Prostate gland (tissue), 2 donors: Measurements from ENCODE around the gene BRD7. TPM values are rescaled to one million over a fixed set of nuclear protein-coding genes. Genes with fewer than 3 reads are reported as not detected.

Experiments
- DNase-seq: peaks from one replicate; pipeline ENCODE4 v3.0.0-alpha.2; 2019; ENCODE audit warnings: low spot score
- H3K27ac ChIP-seq, 2 donors: fragments of 200-600 bp; sonication (generic); 2 replicates each; pipeline ENCODE4 v1.5.1; 2017 to 2019
- H3K27me3 ChIP-seq: fragments of 200-600 bp; sonication (generic); replicated peaks from 2 replicates; pipeline ENCODE4 v1.5.1; 2019; ENCODE audit not compliant: insufficient read depth
- H3K36me3 ChIP-seq, 2 donors: fragments of 200-600 bp; sonication (generic); 1 replicate in 1 of 2; 2 replicates in 1 of 2; pipeline versions ENCODE4 v1.5.1 to v1.8.1; 2017 to 2019
- H3K4me1 ChIP-seq: fragments of 200-600 bp; sonication (generic); replicated peaks from 2 replicates; pipeline ENCODE4 v1.5.1; 2019
- H3K4me3 ChIP-seq, 2 donors: fragments of 200-600 bp; sonication (generic); 2 replicates each; pipeline ENCODE4 v1.5.1; 2017 to 2019
- H3K9me3 ChIP-seq: fragments of 200-600 bp; sonication (generic); 2 replicates; pipeline ENCODE4 v1.5.1; 2017
- POLR2A ChIP-seq: fragments of 450-650 bp; IDR thresholded peaks from one replicate; pipeline ENCODE4 v1.6.1; 2016; ENCODE audit warnings: antibody characterized with exemption, mild to moderate bottlenecking
- POLR2AphosphoS5 ChIP-seq: sonication (generic); formaldehyde crosslinking; IDR thresholded peaks from one replicate; pipeline ENCODE4 v1.6.1; 2017; ENCODE audit warnings: antibody characterized with exemption
- WGBS: methylation state at CpG from one replicate; pipeline ENCODE4 v1.1.5; 2018; 5-methylcytosine and 5-hydroxymethylcytosine counted together
- intact Hi-C: fragments of 100-400 bp; cut with DNase I; formaldehyde crosslinking; loops from one replicate; pipeline ENCODE4 v1.14.2; 2022
- total RNA-seq, 2 donors: library from RNA; depleted of rRNA; stranded (reverse); fragments of >200 nt; gene quantifications; one replicate each; pipeline ENCODE4 v1.1.0, GENCODE V29; 2016
- TF ChIP-seq, protein P1 (sequence below), 4 experiments: fragments of 200-600 bp in 2 of 4; fragments of 450-650 bp in 2 of 4; sonication (generic) in 2 of 4; IDR thresholded peaks; 1 replicate in 3 of 4; 2 replicates in 1 of 4; pipeline ENCODE4 v1.5.1; 2016 to 2019; ENCODE audit warnings: antibody characterized with exemption in 4 of 4, mild to moderate bottlenecking in 2 of 4, moderate library complexity in 2 of 4

The BRD7 gene
- total RNA-seq, 2 donors from 2014 or later, result 38.7 to 66.0 TPM

DNA sequence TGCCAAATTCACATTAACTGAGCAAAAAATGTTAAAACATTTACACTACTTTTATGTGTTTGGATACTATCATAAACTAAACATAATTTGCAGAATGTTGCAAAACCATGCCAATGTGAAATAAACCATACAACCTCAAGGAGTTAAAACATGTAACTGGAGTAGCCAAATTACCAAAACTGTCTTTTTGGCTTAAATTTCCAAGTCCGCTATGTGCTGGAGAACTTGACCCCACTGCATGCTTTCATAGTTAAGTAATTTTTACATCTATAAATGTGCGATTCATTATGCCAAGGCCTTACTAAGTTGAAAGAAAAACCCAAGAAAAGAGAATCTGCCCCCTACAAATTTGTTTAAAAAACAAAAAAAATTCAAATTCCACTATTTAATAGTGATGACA lies 28.2 kb downstream of the BRD7 start:
- no peaks in the 10 kb centered on the region for H3K36me3 ChIP-seq
- intact Hi-C loops, result no loop called here
- no peak overlapping the region for H3K4me3 ChIP-seq
- DNase-seq, result no peak
- WGBS, result 66% methylated on average over 2 of the region's 2 CpGs
- TF ChIP-seq, protein P1, sequence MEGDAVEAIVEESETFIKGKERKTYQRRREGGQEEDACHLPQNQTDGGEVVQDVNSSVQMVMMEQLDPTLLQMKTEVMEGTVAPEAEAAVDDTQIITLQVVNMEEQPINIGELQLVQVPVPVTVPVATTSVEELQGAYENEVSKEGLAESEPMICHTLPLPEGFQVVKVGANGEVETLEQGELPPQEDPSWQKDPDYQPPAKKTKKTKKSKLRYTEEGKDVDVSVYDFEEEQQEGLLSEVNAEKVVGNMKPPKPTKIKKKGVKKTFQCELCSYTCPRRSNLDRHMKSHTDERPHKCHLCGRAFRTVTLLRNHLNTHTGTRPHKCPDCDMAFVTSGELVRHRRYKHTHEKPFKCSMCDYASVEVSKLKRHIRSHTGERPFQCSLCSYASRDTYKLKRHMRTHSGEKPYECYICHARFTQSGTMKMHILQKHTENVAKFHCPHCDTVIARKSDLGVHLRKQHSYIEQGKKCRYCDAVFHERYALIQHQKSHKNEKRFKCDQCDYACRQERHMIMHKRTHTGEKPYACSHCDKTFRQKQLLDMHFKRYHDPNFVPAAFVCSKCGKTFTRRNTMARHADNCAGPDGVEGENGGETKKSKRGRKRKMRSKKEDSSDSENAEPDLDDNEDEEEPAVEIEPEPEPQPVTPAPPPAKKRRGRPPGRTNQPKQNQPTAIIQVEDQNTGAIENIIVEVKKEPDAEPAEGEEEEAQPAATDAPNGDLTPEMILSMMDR (IDR thresholded peaks at IDR 0.05), result no peak
- TF ChIP-seq POLR2A (no peak), POLR2AphosphoS5 (no peak)
- H3K27me3 ChIP-seq, result no peaks in the 10 kb centered on the region
- H3K9me3 ChIP-seq, result no peaks in the 10 kb centered on the region
- no peak overlapping the region for H3K27ac ChIP-seq
- no peaks in the 10 kb centered on the region for H3K4me1 ChIP-seq

DNA sequence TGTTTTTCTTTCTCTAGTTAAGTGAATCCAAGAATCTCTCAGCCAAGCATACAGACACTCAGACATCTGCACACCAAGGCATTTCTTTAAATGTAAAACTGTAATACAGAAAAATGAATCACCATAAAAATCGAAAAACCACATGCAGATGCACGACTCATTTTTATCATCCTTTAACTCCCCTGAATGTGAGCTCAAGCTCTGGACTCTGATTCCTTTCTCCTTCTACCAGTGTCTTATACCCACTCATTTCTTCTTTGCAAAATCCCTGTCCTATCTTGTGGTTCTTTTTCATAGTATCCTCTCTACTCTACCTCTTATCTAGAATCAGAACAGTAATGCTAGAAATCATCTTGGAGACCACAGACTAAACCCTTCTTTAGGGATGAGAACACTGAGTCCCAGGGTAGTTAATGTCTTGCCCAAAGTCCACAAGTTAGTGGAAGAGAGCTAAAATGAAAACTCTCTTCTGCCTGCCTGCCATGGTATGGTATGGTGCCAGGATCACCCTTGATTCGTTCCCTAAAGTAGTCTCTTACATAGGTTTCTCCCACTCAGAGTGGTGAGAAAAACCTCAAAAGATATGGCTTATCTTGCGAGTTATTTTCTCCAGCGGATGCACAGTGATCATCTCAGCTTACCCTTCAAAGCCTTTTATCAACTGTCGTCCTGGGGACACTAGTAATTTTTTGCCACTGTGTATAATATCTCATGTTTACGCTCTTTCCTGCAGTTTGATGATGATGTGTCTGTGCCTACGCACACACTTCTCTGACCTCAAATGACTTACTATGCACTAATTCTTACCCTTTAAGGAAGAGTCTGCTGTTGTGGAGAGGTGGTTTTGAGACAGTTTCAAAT lies 30.2 kb downstream of the BRD7 start:
- intact Hi-C loops, result no loop called here
- no peaks in the 10 kb centered on the region for H3K27me3 ChIP-seq
- WGBS, result 84% methylated on average over 8 of the region's 8 CpGs
- H3K4me1 ChIP-seq, result no peaks in the 10 kb centered on the region
- H3K9me3 ChIP-seq, result no peaks in the 10 kb centered on the region
- no peak overlapping the region for H3K4me3 ChIP-seq
- DNase-seq, result no peak
- TF ChIP-seq, protein P1 (IDR thresholded peaks at IDR 0.05), result no peak
- H3K27ac ChIP-seq, result no peak overlapping the region
- H3K36me3 ChIP-seq, result no peaks in the 10 kb centered on the region

DNA sequence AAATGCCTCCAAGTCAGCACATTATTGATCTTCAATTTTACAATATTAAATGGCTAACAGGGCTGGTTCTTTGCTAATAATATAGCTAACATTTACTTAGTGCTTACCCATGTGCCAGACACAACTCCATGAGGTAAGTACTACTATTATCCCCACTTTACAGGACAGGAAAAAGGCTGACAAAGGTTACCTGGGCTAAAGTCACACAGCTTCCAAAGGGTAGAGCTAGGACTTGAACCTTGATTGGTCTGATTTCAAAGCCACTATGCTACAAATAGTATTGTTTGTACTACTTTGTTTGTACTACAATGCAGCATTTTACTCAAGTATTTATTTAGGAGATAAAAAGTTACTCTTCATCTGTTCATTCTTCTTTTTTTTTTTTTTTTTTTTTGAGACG lies 31.9 kb downstream of the BRD7 start:
- Histone ChIP-seq H3K9me3 (no peaks in the 10 kb centered on the region), H3K27me3 (no peaks in the 10 kb centered on the region), H3K36me3 (no peaks in the 10 kb centered on the region), H3K4me1 (no peaks in the 10 kb centered on the region), H3K4me3 (no peak overlapping the region), H3K27ac (no peak overlapping the region)
- intact Hi-C loops, result no loop called here
- DNase-seq, result no peak
- 59% methylated on average over 1 of the region's 1 CpG for WGBS
- TF ChIP-seq, protein P1 (IDR thresholded peaks at IDR 0.05), result no peak
- no peak for TF ChIP-seq POLR2A
- no peak for TF ChIP-seq POLR2AphosphoS5

DNA sequence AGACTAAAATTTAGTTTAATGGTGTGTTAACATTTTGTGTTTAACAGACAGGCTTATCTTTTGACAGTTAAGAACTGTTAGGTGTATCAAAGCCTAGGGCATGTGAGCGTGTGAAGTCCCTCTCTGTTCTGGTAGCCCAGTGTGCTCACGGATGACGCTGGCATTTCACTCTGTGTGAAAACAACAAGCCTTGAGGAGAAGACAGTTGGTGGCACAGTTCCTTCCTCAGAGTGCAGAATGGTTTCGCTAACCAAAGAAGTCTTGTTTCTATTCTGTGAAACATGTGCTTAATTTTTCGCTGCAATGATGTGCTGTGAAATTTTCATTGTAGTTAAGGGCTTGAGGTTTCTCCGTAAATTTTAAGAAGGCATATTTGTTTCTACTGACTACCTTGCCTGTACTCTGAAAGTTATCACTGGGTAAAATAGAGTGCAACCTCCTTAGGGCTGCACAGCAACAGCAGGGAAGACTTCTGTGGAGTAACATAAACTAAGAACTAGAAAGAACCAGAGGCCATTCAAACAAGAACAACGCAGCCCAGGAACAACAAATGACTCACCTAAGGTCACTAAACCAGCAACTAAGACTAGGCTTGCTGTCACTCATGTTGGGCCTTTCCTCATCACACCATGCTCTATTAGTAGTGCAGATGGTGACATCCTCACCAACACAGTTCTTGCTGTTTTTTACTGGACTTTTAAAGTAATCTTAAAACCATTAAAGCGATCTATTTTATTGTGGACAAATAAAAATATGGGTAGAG lies 33.4 kb downstream of the BRD7 start:
- Histone ChIP-seq H3K9me3 (no peaks in the 10 kb centered on the region), H3K27ac (no peak overlapping the region), H3K4me1 (no peaks in the 10 kb centered on the region), H3K27me3 (no peaks in the 10 kb centered on the region), H3K36me3 (no peaks in the 10 kb centered on the region), H3K4me3 (no peak overlapping the region)
- TF ChIP-seq, protein P1 (IDR thresholded peaks at IDR 0.05), result no peak
- TF ChIP-seq POLR2A (no peak), POLR2AphosphoS5 (no peak)
- WGBS, result 67% methylated on average over 8 of the region's 8 CpGs
- intact Hi-C loops, result no loop called here
- no peak for DNase-seq
